HG03103 (cell line): ENCODE measurements around the gene IPPK.
A peak's percentile ranks its signal among the peaks of the same experiment; 100 is the strongest.

Experiments used
- ATAC-seq: cut with Tn5 transposase; IDR thresholded peaks from one replicate; pipeline ENCODE4 v1.9.1; 2021; ENCODE audit warnings: low read depth; ENCODE audit not compliant: unreplicated experiment

IPPK gene

DNA sequence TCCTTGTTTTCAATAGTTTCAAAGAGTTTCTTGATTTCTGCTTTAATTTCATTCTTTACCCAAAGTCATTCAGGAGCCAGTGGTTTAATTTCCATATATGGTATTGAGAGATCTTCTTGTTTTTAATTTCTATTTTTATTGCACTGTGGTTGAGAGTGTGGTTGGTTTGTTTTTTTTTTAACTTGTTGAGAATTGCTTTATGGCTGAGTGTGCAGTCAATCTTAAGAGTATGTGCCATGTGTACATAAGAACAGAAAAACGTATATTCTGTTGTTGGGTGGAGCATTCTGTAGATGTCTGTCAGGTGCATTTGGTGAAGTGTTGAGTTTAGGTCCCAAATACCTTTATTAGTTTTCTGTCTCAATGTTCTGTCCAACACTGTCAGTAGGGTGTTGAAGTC is 26.7 kb upstream of the IPPK start:
- no peak for ATAC-seq

DNA sequence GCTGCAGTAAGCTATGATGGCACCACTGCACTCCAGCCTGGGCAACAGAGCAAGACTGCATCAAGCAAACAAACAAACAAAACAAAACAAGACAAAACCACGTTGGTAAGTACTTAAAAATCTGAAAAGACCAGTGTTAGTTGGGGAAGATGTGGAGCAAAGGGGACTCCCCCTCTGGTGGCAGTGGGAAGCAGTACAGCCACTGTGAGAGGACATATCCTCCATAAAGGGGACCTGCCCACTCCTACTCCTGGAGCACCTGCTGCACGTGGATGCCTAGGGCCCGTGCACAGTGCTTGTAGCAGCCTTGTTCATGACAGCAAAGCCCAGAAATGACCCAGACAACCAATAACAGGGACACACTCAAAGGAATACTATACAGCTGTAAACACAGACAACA is 17.0 kb upstream of the IPPK start:
- no peak for ATAC-seq

DNA sequence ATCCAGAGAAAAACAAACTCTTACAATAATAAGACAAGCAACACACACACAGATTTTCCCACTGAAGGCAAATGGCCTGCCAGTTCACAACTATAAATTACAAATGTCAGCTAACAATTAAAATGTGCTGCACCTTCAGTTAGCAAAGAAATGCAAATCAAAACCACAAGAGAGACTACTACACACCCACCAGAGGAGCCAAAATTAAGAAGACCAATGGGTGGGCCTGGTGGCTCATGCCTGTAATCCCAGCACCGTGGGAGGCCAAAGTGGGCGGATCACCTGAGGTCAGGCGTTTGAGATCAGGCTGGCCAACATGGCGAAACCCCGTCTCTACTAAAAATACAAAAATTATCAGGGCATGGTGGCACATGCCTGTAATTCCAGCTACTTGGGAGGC is 15.1 kb upstream of the IPPK start:
- ATAC-seq: no peak

DNA sequence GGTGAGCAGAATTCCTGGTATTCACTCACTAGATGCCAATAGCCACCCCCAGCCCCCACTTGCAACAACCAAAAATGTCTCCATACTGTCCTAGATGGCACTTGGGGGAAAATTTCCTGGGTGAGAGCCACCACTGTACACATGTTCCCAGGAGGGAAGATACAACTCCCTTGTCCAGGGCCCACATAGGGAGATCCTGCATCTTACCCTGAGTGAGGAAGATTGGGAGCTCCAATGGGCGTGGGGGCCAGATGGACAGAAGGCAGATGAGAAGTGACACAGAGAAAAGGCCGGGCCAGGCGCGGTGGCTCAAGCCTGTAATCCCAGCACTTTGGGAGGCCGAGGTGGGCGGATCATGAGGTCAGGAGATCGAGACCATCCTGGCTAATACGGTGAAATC is 12.3 kb upstream of the IPPK start:
- ATAC-seq: no peak

DNA sequence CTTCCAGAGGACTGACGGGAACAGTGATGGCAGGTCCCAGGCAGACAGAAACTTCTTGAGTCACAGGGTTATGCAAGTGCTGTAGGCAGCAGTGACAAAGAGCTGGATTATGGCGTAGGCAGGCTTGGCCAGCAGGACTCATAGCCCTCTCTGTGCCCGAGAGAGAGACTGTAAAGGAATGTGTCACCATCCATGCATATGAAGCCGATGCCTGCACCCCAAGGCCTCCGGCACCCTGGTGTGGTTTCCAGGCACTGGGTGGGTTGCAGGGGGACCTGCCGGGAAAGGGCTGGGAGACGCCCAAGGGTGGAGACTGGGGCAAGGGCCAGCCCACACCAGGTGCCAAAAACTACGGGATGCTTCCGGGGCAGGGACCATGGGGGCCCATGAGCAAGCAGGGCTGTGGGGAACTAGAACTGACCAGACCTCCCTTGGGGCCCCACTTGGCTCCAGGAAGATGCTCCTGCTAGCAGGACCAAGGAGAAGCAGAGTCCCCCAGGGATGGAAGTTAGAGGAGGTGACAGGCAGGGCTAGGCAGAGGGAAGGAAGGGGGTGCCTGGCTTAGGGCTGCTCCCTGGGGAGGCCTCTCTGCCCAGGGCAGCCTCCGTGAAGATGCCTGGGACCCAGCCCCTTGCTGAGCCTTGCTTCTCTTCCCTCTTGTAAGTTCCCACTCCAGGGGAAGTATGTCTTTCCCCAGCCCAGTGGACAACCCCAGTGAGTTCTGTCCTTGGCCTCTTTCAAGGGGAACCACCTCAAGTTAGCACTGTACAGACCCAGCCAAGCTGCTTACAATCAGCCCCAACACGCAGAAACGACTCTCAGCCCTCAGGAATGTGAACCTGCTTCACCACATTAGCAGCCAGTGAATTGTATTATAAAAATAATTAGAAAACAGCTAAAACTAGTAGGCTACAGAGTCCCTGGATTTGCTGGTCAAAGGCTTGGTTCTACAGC is 10.5 kb upstream of the IPPK start:
- no peak for ATAC-seq

DNA sequence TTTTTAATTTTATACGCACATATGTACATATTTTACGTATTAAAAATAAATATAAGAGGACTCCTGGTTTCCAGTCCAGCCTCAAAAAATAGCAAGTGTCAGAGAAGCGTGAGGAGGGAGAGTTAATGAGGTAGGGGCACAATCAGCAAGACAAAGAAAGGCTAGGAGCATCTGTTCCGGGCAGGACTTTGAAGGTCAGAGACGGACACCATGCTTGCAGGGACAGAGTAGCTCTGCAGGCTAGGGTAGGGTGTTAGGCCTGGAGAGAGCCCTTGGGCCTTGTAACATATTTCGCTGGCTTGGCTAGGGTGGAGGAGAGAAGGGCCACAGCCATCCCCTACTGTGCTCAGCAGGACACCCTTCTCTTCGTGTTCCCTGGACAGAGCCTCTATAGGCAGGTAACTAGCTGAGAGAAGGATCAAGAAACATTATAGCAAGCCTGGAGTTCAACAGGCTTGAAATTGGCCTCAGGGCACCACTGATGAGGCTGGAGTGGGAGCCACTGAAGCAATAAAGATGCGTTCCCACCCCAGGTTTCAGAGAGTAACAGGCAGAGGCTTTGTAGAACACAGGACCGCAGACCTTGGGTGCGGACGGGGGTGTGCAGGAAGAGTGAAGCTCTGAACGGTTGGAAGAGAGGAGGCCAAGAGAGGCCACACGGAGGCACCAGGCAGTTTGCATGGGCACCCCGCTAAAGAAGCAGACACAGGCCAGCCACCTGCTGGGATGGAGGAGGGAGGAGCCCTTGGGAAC is 9.7 kb upstream of the IPPK start:
- ATAC-seq: no peak

DNA sequence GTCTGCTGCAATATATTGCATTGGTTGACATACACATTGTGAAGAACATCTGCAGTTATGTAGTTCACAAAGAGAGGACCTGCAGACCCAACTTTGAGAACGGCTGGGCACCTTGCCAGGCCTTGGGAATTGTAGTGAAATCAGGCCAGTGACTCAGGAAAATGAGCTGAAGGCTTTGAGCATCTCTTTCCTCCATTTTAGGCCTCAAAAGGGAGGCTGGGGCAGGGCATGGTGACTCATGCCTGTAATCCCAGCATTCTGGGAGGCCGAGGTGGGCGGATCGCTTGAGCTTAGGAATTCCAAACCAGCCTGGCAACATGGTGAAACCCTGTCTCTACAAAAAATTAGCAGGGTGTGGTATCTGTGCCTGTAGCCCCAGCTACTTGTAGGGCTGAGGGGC is 1.4 kb upstream of the IPPK start:
- ATAC-seq: no peak

DNA sequence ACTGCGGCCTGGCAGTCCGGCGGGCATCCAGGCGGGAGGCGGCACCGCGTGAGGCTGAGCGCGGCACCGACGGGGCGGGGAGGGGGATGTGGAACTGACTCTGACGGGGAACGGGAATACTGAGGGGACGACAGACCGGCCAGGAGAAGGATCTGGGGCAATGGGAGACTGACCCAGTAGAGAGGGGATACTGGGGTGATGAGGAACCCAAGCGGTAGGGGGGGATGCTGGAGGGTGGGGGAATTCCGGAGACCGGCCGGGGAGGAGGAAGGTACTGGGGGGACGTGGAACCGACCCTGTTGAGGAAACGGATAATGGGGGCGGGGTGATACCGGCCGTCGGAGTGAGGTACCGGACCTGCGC is 423 bp downstream of the IPPK start:
- ATAC-seq: no peak

DNA sequence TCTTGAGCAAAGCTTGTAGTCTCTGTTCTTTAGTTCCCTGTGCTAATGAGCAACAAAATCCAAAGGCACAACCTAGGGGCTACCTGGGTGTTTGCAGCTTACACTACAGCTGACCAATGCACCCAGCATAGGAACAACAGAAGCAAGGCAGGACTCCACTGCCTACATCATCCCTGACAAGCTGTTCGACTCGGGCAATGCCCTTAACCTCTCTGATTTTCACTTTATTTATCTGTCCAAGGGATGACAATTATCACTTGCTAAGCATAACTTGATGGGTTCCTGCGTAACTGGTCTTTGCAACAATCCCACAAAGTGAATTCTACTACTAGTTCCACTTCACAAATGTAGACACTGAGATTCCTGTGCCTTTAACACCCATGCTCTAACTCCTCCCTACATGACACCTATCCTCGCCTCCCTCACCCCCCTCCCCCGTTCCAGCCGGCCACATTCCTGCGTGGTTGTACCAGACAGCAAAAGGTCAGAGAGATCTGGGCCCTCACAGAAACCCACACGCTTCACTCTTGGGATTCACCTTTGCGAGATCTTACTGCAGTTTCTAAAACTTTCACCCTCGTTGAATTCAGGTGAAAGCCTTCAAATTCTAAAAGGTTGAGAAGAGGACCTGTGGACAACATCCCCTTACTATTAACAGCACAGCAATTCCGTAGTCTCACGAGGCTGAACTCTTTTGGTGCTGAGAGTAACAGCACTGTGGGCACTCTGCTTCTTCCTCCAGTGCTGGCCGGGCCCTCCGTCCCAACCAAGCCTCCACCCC is 995 bp downstream of the IPPK start:
- peak; percentile 1 for ATAC-seq

DNA sequence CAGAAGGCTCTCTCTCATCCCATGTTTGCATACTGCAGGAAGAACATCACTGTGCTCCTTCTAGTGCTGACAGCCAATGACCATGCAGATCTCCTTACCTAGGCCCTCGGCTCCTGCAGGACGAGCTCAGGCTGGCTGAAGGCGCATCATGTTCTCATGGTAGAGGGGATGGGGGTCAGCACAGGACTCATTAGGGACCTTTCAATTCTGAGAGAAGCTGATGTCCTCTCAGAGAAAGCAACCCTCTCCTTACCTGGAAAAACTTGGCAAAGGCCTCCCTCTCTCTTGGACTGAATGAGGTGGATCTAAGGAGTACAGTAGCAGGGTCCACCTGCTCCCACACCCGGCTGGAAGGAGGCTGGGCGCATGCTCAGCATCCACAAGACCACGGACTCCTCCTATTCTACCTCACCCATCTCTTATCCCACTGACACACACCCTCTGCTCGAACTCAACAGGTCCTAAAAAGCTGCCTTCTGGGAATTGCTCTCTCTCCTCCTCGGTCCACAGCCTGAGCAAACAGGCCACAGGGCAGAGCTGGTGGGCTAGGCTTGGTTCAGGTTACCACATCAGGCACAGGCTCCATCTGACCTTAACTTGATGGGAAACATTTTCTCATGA is 2.9 kb downstream of the IPPK start:
- no peak for ATAC-seq

DNA sequence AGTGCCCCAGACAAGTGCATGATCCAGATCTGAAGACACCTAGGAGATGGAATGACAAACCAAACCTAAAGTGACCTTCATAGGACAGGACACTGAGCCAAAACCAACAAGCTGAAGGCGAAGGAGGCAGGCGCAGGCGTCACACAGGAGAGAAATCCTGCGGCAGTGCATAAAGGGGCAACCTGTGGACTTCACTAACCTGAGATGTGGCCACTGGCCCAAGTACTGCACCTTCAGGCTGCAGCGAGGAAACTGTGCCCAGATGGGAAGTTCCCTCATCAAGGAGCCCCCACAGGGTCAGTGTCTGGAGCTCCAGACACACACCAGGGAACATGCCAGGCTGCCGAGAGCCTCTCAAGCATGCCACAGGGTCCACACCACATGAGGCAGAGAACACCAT is 3.7 kb downstream of the IPPK start:
- ATAC-seq: no peak

DNA sequence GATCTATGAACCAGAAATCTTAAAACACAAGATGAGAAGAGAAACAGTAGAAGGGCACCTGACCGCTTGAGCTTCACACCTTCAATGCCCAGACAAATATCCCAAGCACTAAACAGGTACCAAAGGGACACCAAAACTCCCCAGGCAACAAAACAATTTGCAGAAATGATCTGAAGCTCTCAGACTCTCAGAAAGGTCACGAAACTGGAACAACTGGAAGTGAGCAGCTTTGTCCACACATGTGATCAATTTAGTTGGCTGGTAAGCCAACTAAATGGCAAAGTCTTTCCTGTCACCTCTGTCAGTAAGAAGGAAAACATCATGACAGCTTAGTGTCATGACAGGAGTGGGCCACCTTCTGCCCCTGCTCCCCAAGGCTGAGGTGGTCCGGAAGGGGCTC is 4.1 kb downstream of the IPPK start:
- ATAC-seq: no peak

DNA sequence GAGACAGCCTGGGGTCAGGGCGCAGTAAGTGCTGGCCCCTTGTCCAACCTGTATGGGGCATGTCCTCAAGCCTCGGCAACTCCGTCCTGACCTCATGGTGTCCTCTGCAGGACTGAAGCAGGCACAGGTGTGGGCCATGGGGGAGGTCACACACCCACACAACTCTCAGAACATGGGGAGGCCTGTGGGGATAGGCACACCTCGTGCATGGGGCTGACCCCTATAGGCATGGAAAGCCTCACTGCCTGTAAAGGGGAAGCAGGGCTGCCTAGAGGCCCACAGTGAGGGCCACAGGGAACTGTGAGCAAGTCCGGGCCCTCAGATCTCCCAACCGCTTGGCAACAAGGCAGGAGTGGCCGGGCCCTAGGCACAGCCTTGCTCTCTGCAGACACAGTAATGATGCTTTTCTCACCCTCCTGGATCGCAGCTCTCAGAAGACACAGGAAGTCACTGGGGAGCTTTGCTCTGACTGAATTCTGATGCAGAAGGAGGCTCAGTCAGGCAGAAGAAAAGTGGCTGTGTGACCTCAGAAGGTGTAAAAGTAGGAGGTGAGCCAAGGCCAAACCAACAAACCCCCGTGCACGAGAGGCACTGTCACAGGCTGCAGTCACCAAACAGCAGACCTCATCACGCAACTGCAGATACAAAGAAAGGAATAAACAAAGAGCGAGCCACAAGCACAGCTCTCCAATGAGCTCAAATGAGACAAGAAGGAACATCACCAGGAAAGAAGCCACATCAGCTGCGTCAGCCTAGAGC is 5.4 kb downstream of the IPPK start:
- no peak for ATAC-seq

DNA sequence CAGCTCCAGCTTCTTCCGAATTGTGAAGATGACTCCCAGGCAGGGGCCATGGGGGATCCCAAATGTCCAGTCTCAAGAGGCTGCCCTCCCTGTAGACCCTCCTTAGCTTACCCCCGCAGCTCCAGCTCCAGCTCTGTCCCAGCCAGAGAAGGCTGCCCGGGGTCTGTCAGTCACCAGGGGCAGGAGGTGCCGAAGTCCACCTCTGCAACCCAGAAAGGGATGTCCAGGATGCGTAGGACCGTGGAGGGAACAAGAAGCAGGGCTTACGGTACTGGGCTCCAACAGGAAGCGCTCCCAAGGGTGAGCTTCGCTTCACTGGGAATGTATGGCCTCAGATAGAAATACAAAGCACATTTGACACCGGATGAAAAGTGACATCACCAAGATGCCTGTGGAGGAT is 6.0 kb downstream of the IPPK start:
- ATAC-seq: no peak

DNA sequence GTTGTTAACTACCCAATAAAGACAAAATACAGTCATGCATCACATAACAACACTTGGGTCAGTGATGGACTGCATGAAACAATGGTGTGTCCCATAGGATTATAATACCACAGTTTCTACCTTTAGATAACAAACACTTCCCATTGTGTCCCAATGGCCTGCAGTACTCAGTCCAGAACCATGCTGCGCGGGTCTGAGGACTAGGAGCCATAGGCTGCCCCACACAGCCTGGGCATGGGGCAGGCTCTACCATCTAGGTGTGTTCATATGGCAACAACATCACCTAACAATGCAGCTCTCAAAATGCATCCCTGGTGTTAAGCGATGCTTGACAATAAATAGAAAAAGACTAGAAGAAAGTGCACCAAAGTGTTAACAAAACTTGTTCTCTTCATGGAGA is 6.8 kb downstream of the IPPK start:
- no peak for ATAC-seq

DNA sequence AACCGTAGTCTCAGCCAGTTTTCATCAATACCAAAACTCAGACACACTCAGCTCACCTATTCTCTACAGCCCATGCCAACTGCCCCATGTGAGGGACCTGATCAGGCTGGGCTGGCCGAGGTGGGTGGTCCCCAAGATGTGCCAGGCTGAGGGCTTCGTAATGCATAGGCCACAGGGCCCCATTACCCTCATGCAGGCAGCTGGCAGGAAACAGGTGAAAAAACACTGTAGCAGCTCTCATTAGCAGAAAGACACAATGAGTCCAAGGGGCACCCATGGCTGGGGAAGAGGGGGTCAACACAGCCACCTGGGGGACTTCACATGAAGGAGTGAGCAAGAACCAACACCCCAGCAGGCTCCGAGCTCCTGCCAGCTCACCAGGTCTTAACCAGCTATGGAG is 8.2 kb downstream of the IPPK start:
- no peak for ATAC-seq

DNA sequence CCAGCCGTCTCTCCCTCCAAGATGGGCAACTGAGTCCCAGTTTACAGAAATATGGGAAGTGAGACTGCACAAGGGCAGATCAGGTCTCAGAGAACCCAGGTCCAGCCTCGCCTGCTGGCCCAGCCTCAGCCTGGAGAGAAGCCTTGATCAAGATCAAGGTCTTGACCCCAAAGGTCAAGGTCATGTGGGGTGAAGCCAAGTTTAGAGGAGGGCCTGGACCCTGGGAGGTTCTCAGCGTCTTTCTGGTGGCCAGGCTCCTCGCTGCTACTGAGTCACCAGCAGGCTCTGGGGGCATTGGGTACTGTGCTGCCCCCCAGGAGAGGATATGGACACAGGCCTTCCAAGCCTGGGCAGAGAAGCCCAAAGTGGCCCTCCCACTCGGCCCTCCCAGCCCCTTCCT is 8.8 kb downstream of the IPPK start:
- no peak for ATAC-seq

DNA sequence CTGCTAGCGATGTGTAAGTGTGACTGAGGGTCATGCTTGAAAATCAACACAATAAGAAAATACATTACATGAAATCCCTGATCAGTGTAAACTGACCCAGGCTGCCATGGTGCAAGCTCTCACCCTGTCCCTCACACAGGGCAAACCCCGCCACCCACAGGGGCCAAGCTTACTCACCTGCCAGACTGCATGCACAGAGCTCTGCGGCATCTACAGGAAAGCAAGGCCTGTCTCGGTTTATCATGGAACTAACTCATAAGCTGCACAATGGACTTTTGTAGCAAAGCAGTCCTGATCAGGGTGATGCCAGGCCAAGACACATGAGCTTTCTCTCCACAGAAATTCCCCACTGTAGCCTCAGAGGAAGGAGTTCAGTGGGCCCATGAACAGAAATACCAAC is 9.7 kb downstream of the IPPK start:
- no peak for ATAC-seq

DNA sequence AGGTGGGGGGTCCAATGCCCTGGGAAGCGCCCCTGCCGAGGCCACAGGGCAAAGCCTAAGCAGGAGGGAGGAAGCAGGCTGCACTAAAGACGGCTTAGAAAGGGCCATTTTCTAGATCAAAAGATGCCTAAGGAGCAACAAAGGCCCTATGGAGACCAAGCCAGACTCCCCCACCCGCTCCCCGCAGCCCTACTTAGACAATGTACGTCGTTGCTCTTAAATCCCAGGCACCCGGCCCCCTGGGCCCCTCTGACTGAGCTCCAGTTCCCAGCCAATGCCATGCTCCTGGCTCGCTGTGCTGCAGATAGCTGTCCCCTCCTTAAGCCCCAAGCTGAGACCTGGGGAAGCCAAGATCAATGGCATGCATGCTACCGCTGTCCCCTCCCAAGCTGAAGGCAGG is 10.3 kb downstream of the IPPK start:
- ATAC-seq: no peak

DNA sequence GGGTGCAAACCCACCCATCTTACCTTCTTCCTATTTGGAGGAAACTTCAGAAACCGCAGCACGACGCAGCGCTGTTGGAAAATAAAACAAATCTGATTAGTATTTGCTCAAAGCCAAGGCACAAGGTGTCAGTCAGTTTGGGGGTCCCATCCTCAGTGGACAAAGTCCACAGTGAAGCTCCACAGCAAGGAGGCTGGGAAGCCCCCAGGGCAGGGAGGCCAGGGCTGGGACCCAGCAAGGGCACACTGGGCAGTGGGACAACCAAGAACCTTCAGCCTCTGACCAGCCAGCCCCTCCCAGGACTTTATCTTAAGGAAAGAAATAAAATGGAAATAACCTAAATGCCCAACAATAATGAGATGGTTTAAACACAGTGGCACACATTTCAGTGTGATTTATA is 11.3 kb downstream of the IPPK start:
- no peak for ATAC-seq
